ENCODE results near the gene BASP1.

GRCh38 chr5:17290540-17290974 is 73.1 kb downstream of the BASP1 start:
- TF ChIP-seq CTCF (IDR thresholded peaks at IDR 0.05) = no peak
- TF ChIP-seq POLR2A (IDR thresholded peaks at IDR 0.05) = no peak
